ENCODE results near the gene ODAD4. TPM values are rescaled to one million over a fixed set of nuclear protein-coding genes. Genes with fewer than 3 reads are reported as not detected.

ODAD4 gene
- total RNA-seq, 2 experiments from 2014 or later: 2.2 to 2.7 TPM

DNA sequence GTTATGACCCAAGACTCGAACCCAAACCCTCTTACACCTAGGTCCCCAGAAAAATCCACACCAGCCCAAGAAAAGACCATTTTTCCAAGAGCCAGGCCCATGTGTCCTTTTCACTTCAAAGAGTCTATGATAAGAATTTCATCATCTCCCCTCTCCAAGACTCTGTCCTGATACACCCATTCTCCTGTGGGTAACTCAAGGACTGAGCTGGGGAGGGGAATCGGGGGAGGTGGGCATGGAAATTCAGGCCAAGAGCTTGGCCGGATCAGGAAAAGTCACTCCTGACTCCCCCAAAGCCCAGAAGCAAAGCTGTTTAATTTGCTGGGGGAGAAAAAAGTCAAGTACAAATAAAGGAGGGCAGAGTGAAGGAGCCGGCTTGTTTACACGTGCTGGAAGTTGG lies 15.4 kb upstream of the ODAD4 start:
- H3K36me3 Mint-ChIP-seq (ENCODE audit: low read depth): peaks cover 34% of the 10 kb centered on the region
- TF ChIP-seq, protein P1, sequence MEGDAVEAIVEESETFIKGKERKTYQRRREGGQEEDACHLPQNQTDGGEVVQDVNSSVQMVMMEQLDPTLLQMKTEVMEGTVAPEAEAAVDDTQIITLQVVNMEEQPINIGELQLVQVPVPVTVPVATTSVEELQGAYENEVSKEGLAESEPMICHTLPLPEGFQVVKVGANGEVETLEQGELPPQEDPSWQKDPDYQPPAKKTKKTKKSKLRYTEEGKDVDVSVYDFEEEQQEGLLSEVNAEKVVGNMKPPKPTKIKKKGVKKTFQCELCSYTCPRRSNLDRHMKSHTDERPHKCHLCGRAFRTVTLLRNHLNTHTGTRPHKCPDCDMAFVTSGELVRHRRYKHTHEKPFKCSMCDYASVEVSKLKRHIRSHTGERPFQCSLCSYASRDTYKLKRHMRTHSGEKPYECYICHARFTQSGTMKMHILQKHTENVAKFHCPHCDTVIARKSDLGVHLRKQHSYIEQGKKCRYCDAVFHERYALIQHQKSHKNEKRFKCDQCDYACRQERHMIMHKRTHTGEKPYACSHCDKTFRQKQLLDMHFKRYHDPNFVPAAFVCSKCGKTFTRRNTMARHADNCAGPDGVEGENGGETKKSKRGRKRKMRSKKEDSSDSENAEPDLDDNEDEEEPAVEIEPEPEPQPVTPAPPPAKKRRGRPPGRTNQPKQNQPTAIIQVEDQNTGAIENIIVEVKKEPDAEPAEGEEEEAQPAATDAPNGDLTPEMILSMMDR (IDR thresholded peaks at IDR 0.05): no peak
- H3K27me3 Mint-ChIP-seq: no peaks in the 10 kb centered on the region
- Histone ChIP-seq H3K27me3 (ENCODE audit: control insufficient read depth in 1 of 2, insufficient read depth in 2 of 2, low read length in 2 of 2) (no peaks in the 10 kb centered on the region), H3K4me3 (ENCODE audit: low read length) (no peak overlapping the region), H3K9me3 (ENCODE audit: control insufficient read depth in 1 of 2, insufficient read depth in 1 of 2, low read length in 2 of 2) (no peaks in the 10 kb centered on the region), H3K27ac (ENCODE audit: low read depth in 1 of 2, low read length in 2 of 2) (no peak overlapping the region), H3K36me3 (ENCODE audit: insufficient read depth, low read length) (peaks cover 51% of the 10 kb centered on the region), H3K4me1 (ENCODE audit: insufficient read depth, low read length) (peaks cover 40% of the 10 kb centered on the region)
- CTCF ChIA-PET: no interaction called here
- peak overlapping the region; percentile 77 for H3K4me3 Mint-ChIP-seq
- no peak overlapping the region for H3K27ac Mint-ChIP-seq
- H3K9me3 Mint-ChIP-seq: no peaks in the 10 kb centered on the region
- no peak for ATAC-seq (ENCODE audit: poor library complexity)
- no peak for DNase-seq
- POLR2A ChIA-PET: interaction anchor here (1.0 kb wide), 1 partner anchor 15 kb away, joined by 3 read pairs; no protein-coding TSS in a partner anchor
- intact Hi-C loops (cut with DNase I, micrococcal nuclease): loop anchor here in 1 of 2 experiments (5.0 kb wide), 2 partner anchors 48 to 102 kb away; partner anchors contain the start of genes DNAJC7 and KLHL11
- peaks cover 27% of the 10 kb centered on the region for H3K4me1 Mint-ChIP-seq (ENCODE audit: low read depth)

DNA sequence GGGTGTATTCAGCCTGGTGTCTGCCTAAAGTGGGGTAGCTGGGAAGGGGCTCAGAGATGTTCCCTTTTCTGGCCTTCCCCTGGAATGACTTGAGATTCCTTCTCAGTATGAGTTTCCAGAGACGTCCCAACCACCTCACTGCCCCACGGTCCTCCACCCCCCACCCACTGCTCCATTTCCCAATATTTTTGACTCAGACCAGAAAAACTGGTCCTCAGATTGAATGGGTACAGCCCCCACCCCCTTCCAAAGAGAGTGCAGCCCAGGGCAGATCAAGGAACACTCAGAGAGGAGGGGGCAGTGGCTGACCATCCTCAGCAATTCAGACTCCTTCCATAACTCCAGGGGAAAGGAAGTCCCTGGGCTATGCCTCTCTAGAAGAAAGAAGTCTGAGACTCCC lies 14.9 kb upstream of the ODAD4 start:
- no peak overlapping the region for H3K27ac ChIP-seq (ENCODE audit: low read depth in 1 of 2, low read length in 2 of 2)
- H3K4me3 ChIP-seq (ENCODE audit: low read length): no peak overlapping the region
- DNase-seq (no peak), ATAC-seq (ENCODE audit: poor library complexity) (no peak)
- TF ChIP-seq, protein P1 (IDR thresholded peaks at IDR 0.05): no peak
- H3K27me3 ChIP-seq (ENCODE audit: control insufficient read depth in 1 of 2, insufficient read depth in 2 of 2, low read length in 2 of 2): no peaks in the 10 kb centered on the region
- H3K4me1 ChIP-seq (ENCODE audit: insufficient read depth, low read length): peaks cover 38% of the 10 kb centered on the region
- Mint-ChIP-seq H3K4me1 (ENCODE audit: low read depth) (peaks cover 27% of the 10 kb centered on the region), H3K9me3 (no peaks in the 10 kb centered on the region), H3K36me3 (ENCODE audit: low read depth) (peaks cover 29% of the 10 kb centered on the region), H3K27ac (no peak overlapping the region), H3K27me3 (no peaks in the 10 kb centered on the region), H3K4me3 (peak overlapping the region; percentile 71)
- H3K36me3 ChIP-seq (ENCODE audit: insufficient read depth, low read length): peaks cover 45% of the 10 kb centered on the region
- H3K9me3 ChIP-seq (ENCODE audit: control insufficient read depth in 1 of 2, insufficient read depth in 1 of 2, low read length in 2 of 2): no peaks in the 10 kb centered on the region
- ChIA-PET CTCF (no interaction called here), POLR2A (interaction anchor here (1.0 kb wide), 1 partner anchor 14 kb away, joined by 3 read pairs; no protein-coding TSS in a partner anchor)
- intact Hi-C loops (cut with DNase I, micrococcal nuclease): loop anchor here in 1 of 2 experiments (5.0 kb wide), 2 partner anchors 48 to 102 kb away; partner anchors contain the start of genes DNAJC7 and KLHL11

DNA sequence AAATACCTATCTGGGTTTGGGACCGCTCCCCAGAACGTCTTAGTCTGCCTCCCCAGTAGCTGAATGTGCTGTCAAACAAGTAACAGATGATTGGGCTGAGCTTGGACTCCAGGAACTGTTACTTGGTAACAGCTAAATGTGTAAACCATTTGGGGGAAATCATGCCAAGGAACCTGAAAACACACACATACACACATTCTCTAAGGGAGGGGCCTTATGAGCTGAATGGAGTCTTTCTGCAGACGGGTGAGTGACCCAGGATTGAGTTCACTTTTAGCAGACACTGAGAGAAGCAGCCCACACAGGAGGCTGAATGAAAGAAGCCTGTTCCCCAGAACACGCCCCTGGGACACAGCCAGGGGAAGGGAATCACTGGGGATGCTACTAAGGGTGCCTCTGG lies 13.2 kb upstream of the ODAD4 start:
- peaks cover 17% of the 10 kb centered on the region for H3K36me3 Mint-ChIP-seq (ENCODE audit: low read depth)

More for the DNA sequence above, 13.2 kb upstream of the ODAD4 start:
- H3K4me3 ChIP-seq (ENCODE audit: low read length): peak overlapping the region; percentile 90
- H3K9me3 ChIP-seq (ENCODE audit: control insufficient read depth in 1 of 2, insufficient read depth in 1 of 2, low read length in 2 of 2): no peaks in the 10 kb centered on the region
- H3K4me1 ChIP-seq (ENCODE audit: insufficient read depth, low read length): peaks cover 37% of the 10 kb centered on the region
- peak overlapping the region; percentile 63 for H3K27ac Mint-ChIP-seq
- intact Hi-C loops (cut with DNase I, micrococcal nuclease): loop anchor here in 1 of 2 experiments (5.0 kb wide), 2 partner anchors 50 to 100 kb away; partner anchors contain the start of genes DNAJC7 and KLHL11
- ChIA-PET POLR2A (interaction anchor here (2.0 to 3.6 kb wide), 5 partner anchors 12 to 229 kb away, joined by 9 to 44 read pairs (median 20); partner anchors contain the start of genes CNP, DNAJC7, EIF1 and KLHL11), CTCF (interaction anchor here (1.2 kb wide), 1 partner anchor 46 kb away, joined by 3 read pairs; no protein-coding TSS in a partner anchor)
- no peaks in the 10 kb centered on the region for H3K27me3 ChIP-seq (ENCODE audit: control insufficient read depth in 1 of 2, insufficient read depth in 2 of 2, low read length in 2 of 2)
- no peak for DNase-seq
- no peak for ATAC-seq (ENCODE audit: poor library complexity)
- peaks cover 27% of the 10 kb centered on the region for H3K4me1 Mint-ChIP-seq (ENCODE audit: low read depth)
- no peak overlapping the region for H3K27ac ChIP-seq (ENCODE audit: low read depth in 1 of 2, low read length in 2 of 2)
- no peaks in the 10 kb centered on the region for H3K27me3 Mint-ChIP-seq
- peaks cover 29% of the 10 kb centered on the region for H3K36me3 ChIP-seq (ENCODE audit: insufficient read depth, low read length)
- TF ChIP-seq, protein P1 (IDR thresholded peaks at IDR 0.05): no peak
- H3K9me3 Mint-ChIP-seq: no peaks in the 10 kb centered on the region
- H3K4me3 Mint-ChIP-seq: peak overlapping the region; percentile 95

Measured in CD4-positive, alpha-beta T cell (primary cell).